OCI-M1 (cell line): ENCODE measurements around the gene TM7SF2.

ENCODE experiments used
- DNase-seq: peaks from one replicate; lab custom pipeline; 2025; lab: John Stamatoyannopoulos, UW

Gene TM7SF2

GRCh38 chr11:65157336-65157735, 45.7 kb downstream of the TM7SF2 start:
- DNase-seq = no peak

GRCh38 chr11:65159012-65159411, 47.3 kb downstream of the TM7SF2 start:
- DNase-seq = no peak

- DNase-seq = no peak
These were observed 49.0 kb downstream of the TM7SF2 start for GRCh38 chr11:65160643-65161042.

- peak; percentile 65 for DNase-seq
These were observed 52.0 kb downstream of the TM7SF2 start for GRCh38 chr11:65163684-65164083.
